Brain pericyte (primary cell): ENCODE results near the gene SULF2.
"Not testable (repeated sequence)": the region's sequence is repeated elsewhere in the genome, so short reads cannot be mapped to it uniquely, and the experiment has no call there.

Experiments
- DNase-seq: peaks from one replicate; pipeline ENCODE4 v3.0.0-alpha.2; 2012; ENCODE audit warnings: low read depth, low spot score

Gene SULF2

DNA sequence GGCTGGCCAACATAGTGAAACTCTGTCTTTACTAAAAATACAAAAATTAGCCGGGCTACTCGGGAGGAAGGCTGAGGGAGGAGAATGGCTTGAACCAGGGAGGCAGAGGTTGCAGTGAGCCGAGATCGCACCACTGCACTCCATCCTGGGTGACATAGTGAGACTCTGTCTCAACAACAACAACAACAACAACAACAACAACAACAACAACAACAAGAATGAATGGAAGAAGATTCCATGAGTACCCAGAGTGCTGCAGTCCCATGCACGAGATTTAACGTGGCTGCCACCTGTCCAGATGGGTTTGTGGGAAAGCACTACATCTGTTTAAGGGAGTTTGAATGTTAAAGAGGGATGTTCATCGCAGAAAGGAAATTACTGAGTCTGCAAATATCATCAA lies 19.7 kb upstream of the SULF2 start:
- not testable (repeated sequence) for DNase-seq

- DNase-seq = not testable (repeated sequence)
Measured at GRCh38 chr20:47804224-47804825, 19.0 kb upstream of the SULF2 start.

GRCh38 chr20:47802975-47803374 lies 17.7 kb upstream of the SULF2 start:
- no peak for DNase-seq

GRCh38 chr20:47802226-47802920 lies 17.1 kb upstream of the SULF2 start:
- no peak for DNase-seq

GRCh38 chr20:47801759-47802158 lies 16.5 kb upstream of the SULF2 start:
- DNase-seq = no peak

- no peak for DNase-seq
Measured at GRCh38 chr20:47801079-47801478, 15.8 kb upstream of the SULF2 start.

DNA sequence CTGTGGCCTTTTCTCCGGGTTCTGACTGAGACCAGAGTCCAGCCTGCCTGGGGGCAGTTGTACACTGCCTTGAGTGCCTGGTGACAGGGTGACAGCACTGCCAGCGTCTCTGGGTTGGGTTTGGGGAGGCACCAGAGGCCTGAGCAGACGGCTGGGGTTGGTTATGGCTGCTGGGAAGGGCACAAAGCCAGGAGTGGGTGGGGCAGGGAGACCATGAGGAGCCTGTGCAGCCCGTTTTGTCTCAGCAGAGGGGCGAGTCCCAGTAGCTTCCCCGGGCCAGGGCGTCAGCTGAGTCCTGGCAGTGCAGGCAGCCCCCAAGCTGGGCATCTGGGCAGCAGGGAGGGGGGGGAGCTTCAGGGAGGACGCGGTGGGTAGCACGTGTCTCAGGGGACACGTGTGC lies 15.3 kb upstream of the SULF2 start:
- no peak for DNase-seq

DNA sequence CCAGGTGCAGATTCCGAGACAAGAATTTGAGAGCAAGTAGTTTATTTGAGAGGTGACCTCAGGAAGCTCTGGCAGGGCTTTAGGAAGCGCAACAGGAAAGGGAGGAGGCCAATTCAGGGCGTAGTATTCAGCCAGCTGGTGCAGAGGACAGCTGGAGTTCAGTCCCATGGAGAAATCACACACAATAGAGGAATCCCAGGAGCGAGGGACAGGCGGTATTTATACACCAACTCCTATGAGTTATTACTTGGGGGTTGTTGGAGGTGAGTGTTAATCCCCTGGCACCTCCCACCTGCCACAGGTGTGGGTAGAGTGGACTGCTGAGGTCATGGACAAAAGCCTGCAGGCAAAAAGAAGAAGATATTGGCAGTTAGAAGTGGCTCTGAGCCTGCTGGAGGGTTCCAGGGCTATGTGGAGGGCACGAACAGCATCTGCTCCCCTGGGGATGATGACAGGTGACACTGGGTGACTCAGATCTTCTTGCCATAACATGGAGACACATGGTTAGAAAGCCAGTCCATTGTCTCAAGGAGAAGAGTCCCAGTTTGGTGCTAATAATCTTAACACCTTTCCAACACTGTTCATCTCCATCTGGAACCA lies 13.9 kb upstream of the SULF2 start:
- DNase-seq = no peak

- no peak for DNase-seq
Measured at GRCh38 chr20:47796971-47797370, 11.7 kb upstream of the SULF2 start.

DNA sequence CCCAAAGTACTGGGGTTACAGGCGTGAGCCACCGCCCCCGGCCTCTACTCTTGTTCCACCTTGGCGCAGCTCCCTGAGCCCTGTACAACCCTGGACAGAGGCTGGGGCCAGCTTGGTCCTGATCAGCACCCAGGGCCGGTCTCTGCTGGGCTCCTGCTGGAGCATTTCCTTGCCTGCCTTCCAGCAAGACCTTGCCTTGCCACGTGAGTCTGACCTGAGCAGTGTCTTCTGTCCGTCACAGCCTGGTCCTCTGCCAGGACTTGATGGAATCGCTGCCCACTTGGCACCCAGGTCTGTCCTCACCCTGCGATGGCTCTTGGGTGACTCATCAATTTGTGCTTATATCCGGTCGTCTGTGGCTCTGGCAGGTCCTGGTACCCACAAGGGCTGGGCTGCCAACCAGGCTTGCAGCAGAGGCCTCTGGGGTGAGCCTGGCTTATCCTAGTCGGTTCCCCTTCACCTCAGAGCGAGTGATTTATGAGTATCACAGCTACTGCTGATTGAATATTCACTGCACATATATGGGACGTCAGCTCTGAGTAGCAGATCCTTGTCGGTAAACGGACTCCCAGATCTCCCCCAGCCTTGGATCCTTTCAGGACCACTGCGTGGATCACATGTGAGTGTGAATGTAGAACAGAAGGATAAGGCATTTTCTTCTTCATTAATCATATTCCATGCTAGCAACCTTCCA lies 10.1 kb upstream of the SULF2 start:
- DNase-seq = no peak

DNA sequence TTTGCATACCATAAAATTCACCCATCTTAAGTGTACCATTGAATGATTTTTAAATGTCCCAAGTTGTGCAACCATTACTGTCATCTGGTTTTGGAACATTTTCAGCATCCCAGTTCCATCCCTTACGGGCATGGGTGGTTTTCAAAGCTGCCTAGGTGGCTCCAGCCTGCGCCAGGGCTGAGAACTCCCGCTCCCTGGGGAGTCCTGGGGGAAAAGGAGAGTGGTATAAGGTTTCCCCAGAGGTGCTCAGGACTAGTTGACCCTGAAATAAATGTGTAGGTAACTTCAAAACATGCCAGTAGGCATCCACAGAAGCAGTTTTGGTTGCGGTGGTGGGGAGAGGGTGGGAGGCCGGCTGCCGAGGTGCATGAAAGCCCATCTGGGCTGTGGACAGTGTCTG lies 9.0 kb upstream of the SULF2 start:
- DNase-seq = not testable (repeated sequence)

- DNase-seq = peak; percentile 87
Measured at GRCh38 chr20:47792021-47792618, 6.8 kb upstream of the SULF2 start.

GRCh38 chr20:47791084-47791599 lies 5.9 kb upstream of the SULF2 start:
- DNase-seq = no peak

- DNase-seq = no peak
Measured at GRCh38 chr20:47790580-47790965, 5.3 kb upstream of the SULF2 start.

- no peak for DNase-seq
Measured at GRCh38 chr20:47789764-47790579, 4.7 kb upstream of the SULF2 start.

DNA sequence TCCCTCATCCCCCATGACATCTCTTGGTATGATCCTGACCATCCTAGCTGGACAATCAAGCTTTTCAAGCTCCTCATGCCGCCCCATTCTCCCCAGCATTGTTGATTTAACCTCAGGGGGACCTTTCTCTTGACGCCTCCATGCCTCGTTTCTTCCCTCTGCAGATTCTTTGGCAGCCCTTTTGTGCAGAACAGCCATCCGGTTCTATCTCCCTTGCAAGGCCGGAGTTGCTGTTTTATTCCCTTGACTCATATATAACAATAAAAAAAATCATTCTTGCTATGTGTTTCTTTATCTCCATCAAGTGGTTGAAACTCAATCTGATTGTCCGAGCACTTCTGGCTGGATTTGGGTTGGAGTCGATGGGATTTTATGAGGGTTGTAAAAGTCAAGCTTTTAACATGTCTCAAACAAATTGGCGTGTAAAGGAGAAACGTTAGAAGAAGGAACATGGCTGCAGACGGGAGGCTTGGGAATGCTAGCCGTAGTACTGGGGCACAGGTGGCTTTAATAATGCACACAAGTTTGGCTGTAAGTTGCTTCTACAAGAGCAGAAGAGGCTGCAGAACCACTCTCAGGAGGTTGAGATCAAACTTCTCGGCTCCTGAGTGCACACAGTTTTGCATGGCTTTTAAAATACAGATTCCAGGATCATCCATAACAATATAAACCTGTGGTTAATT lies 3.9 kb upstream of the SULF2 start:
- no peak for DNase-seq

GRCh38 chr20:47788741-47789080 lies 3.4 kb upstream of the SULF2 start:
- no peak for DNase-seq

DNA sequence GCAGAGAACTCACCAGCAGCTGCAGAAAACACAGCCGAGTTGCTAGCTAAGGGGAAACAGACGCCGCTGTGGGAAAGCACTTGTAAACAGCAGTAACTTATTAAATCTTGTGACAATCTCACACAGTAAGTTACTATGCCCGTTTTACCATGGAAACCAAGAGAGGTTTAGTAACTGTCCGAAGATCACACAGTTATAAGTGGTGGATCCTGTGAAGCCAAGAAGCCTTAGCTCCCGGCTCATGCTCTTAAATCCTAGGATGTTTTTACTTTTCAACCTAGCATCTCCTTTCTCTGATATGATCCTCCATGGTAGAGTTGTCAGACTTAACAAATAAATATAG lies 1.5 kb upstream of the SULF2 start:
- no peak for DNase-seq

GRCh38 chr20:47785854-47786764 lies 828 bp upstream of the SULF2 start:
- peak; percentile 20 for DNase-seq
